HepG2 (cell line): ENCODE results near the gene PFKFB2. TPM values are rescaled to one million over a fixed set of nuclear protein-coding genes. Genes with fewer than 3 reads are reported as not detected.
A peak's percentile ranks its signal among the peaks of the same experiment; 100 is the strongest.

Source experiments
- ARNT2 ChIP-seq: sonication (generic); formaldehyde crosslinking; IDR thresholded peaks from 2 replicates; pipeline ENCODE4 v1.8.0; 2022; ENCODE audit warnings: mild to moderate bottlenecking, low read depth, missing genetic modification reagents, moderate library complexity
- ATRX ChIP-seq: sonication (generic); formaldehyde crosslinking; IDR thresholded peaks from 2 replicates; pipeline ENCODE4 v1.4.0; 2020; ENCODE audit warnings: missing genetic modification reagents, borderline replicate concordance
- ELF4 ChIP-seq: sonication (generic); formaldehyde crosslinking; IDR thresholded peaks from 2 replicates; pipeline ENCODE4 v1.5.0; 2020; ENCODE audit warnings: missing genetic modification reagents, mild to moderate bottlenecking, moderate library complexity, borderline replicate concordance
- GFI1 ChIP-seq: sonication (generic); formaldehyde crosslinking; IDR thresholded peaks from 2 replicates; pipeline ENCODE4 v1.5.0; 2020; ENCODE audit warnings: missing genetic modification reagents, mild to moderate bottlenecking, borderline replicate concordance
- MED8 ChIP-seq: sonication (generic); formaldehyde crosslinking; IDR thresholded peaks from 2 replicates; pipeline ENCODE4 v1.8.1; 2023; ENCODE audit warnings: mild to moderate bottlenecking, missing genetic modification reagents; ENCODE audit not compliant: insufficient replicate concordance
- MZF1 ChIP-seq: sonication (generic); formaldehyde crosslinking; IDR thresholded peaks from 2 replicates; pipeline ENCODE4 v1.8.1; 2023; ENCODE audit warnings: mild to moderate bottlenecking, missing genetic modification reagents, borderline replicate concordance
- NR2C2 ChIP-seq: sonication (generic); formaldehyde crosslinking; IDR thresholded peaks from 2 replicates; pipeline ENCODE4 v1.4.0; 2020; ENCODE audit warnings: missing genetic modification reagents, mild to moderate bottlenecking, moderate library complexity, borderline replicate concordance
- POLR2G ChIP-seq: fragments of 200-400 bp; formaldehyde crosslinking; IDR thresholded peaks from 2 replicates; pipeline ENCODE4 v1.6.1; 2018; ENCODE audit warnings: mild to moderate bottlenecking, low read depth, low read length, moderate library complexity
- PPARG ChIP-seq: conservative IDR thresholded peaks from 2 replicates; pipeline ENCODE4 v1.6.1; 2016; ENCODE audit warnings: missing biosample characterization, missing genetic modification reagents
- SCMH1 ChIP-seq: sonication (generic); formaldehyde crosslinking; IDR thresholded peaks from 2 replicates; pipeline ENCODE4 v1.9.0; 2021; ENCODE audit warnings: missing genetic modification reagents, mild to moderate bottlenecking, borderline replicate concordance
- STAG1 ChIP-seq: sonication (generic); formaldehyde crosslinking; IDR thresholded peaks from 2 replicates; pipeline ENCODE4 v1.4.0; 2020; ENCODE audit warnings: missing genetic modification reagents
- TBX2 ChIP-seq: sonication (generic); formaldehyde crosslinking; IDR thresholded peaks from 2 replicates; pipeline ENCODE4 v1.5.0; 2020; ENCODE audit warnings: missing genetic modification reagents, mild to moderate bottlenecking, borderline replicate concordance
- TRIM22 ChIP-seq: fragments of 450-650 bp; IDR thresholded peaks from 2 replicates; pipeline ENCODE4 v1.6.1; 2017
- ZGPAT ChIP-seq: IDR thresholded peaks from 2 replicates; pipeline ENCODE4 v1.6.1; 2016; ENCODE audit warnings: mild to moderate bottlenecking
- ZNF326 ChIP-seq: sonication (generic); formaldehyde crosslinking; IDR thresholded peaks from 2 replicates; pipeline ENCODE4 v1.4.0; 2020; ENCODE audit warnings: missing genetic modification reagents, borderline replicate concordance
- ZNF530 ChIP-seq: sonication (generic); formaldehyde crosslinking; IDR thresholded peaks from 2 replicates; pipeline ENCODE4 v1.5.0; 2020; ENCODE audit warnings: low read depth, mild to moderate bottlenecking, missing genetic modification reagents
- ZNF615 ChIP-seq: sonication (generic); formaldehyde crosslinking; IDR thresholded peaks from 2 replicates; pipeline ENCODE4 v1.5.0; 2020; ENCODE audit warnings: mild to moderate bottlenecking, missing genetic modification reagents, borderline replicate concordance
- ZNF75D ChIP-seq: sonication (generic); formaldehyde crosslinking; IDR thresholded peaks from 2 replicates; pipeline ENCODE4 v1.8.1; 2023; ENCODE audit warnings: missing genetic modification reagents, mild to moderate bottlenecking, borderline replicate concordance
- polyA plus RNA-seq, 8 experiments: library from polyadenylated mRNA; depleted of rRNA in 3 of 8; stranded (reverse) in 7 of 8; unstranded in 1 of 8; fragments of >200 nt; fragmentation: Illumina TruSeq in 4 of 8; extraction: Trizol in 4 of 8; gene quantifications; 2 replicates each; pipeline versions ENCODE4 v1.2.1 to v1.2.3, GENCODE V29; 2011 to 2016; ENCODE audit warnings: low read depth in 4 of 8, missing spikeins in 1 of 8, mixed read lengths in 1 of 8; ENCODE audit not compliant: insufficient read depth in 1 of 8
- total RNA-seq, 5 experiments: library from RNA; depleted of rRNA; stranded (reverse); fragments of >200 nt; fragmentation: Illumina TruSeq; extraction: Trizol; gene quantifications; 2 replicates each; pipeline ENCODE4 v1.2.3, GENCODE V29; 2016; ENCODE audit warnings: low read depth in 1 of 5

PFKFB2 gene
- total and polyA plus RNA-seq, 2 of the 13 experiments (the other 11 are each of a cell fraction or from before 2014, with no cell fraction given) = 4.6 to 10.6 TPM

- TF ChIP-seq MZF1 (CRISPR knock-in tag) (no peak), NR2C2 (CRISPR knock-in tag) (no peak), TRIM22 (no peak), ZGPAT (no peak), TBX2 (CRISPR knock-in tag) (no peak), ZNF530 (CRISPR knock-in tag) (no peak), ZNF326 (no peak), ZNF75D (CRISPR knock-in tag) (no peak), STAG1 (CRISPR knock-in tag) (peak; percentile 38), PPARG (0 out of 2 replicates have a peak, but pooled peaks have one; percentile 12), GFI1 (CRISPR knock-in tag) (0 out of 2 replicates have a peak, but pooled peaks have one; percentile 14), ATRX (no peak), POLR2G (no peak), SCMH1 (CRISPR knock-in tag) (no peak), ELF4 (CRISPR knock-in tag) (no peak), ZNF615 (CRISPR knock-in tag) (no peak), ARNT2 (no peak), MED8 (CRISPR knock-in tag) (no peak)
Measured at GRCh38 chr1:207049974-207050391, 3.1 kb upstream of the PFKFB2 start (continued).
